K562 (cell line): Measurements from ENCODE around the gene POLR2H. TPM values are rescaled to one million over a fixed set of nuclear protein-coding genes. Genes with fewer than 3 reads are reported as not detected.

ENCODE experiments used
- FIP1L1 ChIP-seq: fragments of 200-400 bp; formaldehyde crosslinking; IDR thresholded peaks from 2 replicates; pipeline ENCODE4 v1.6.1; 2018; ENCODE audit warnings: mild to moderate bottlenecking, low read depth, low read length; ENCODE audit not compliant: poor library complexity, severe bottlenecking
- HMGN3 ChIP-seq: IDR thresholded peaks from 2 replicates; pipeline ENCODE4 v1.6.1; 2011; ENCODE audit warnings: borderline replicate concordance, low read depth, mild to moderate bottlenecking, mixed read lengths, low read length; ENCODE audit not compliant: insufficient read length; ENCODE audit errors: extremely low read depth
- RBM39 ChIP-seq: fragments of 200-400 bp; formaldehyde crosslinking; optimal IDR thresholded peaks from 2 replicates; pipeline ENCODE3; 2018; ENCODE audit warnings: low read depth, low read length
- SMAD3 ChIP-seq: fragments of 450-650 bp; formaldehyde crosslinking; conservative IDR thresholded peaks from 2 replicates; pipeline ENCODE4 v1.4.0; 2020; ENCODE audit warnings: mild to moderate bottlenecking
- SOX6 ChIP-seq: fragments of 450-650 bp; IDR thresholded peaks from 2 replicates; pipeline ENCODE4 v1.6.1; 2014; ENCODE audit warnings: mild to moderate bottlenecking
- SUPT5H ChIP-seq: fragments of 450-650 bp; IDR thresholded peaks from 2 replicates; pipeline ENCODE4 v1.6.1; 2016
- YY1 ChIP-seq, 3 experiments: IDR thresholded peaks; 2 replicates each; pipeline ENCODE4 v1.6.1; 2011; ENCODE audit warnings: low read length in 2 of 3, mild to moderate bottlenecking in 2 of 3, moderate library complexity in 2 of 3, borderline replicate concordance in 1 of 3, control low read depth in 1 of 3, low read depth in 1 of 3; ENCODE audit not compliant: insufficient read depth in 3 of 3, insufficient replicate concordance in 2 of 3, control insufficient read depth in 1 of 3, insufficient read length in 1 of 3; ENCODE audit errors: extremely low read depth in 1 of 3
- polyA plus RNA-seq, 8 experiments: library from polyadenylated mRNA; depleted of rRNA in 4 of 8; stranded (reverse) in 5 of 8; unstranded in 3 of 8; fragments of >200 nt; fragmentation: Nextera tagmentation in 2 of 8; fragmentation: Illumina TruSeq in 1 of 8; extraction: Ambion mirVana in 2 of 8; extraction: Trizol in 1 of 8; gene quantifications; 2 replicates each; pipeline versions ENCODE4 v1.2.1 to v1.2.3, GENCODE V29; 2011 to 2014; ENCODE audit warnings: inconsistent platforms in 1 of 8, missing spikeins in 1 of 8
- total RNA-seq, 7 experiments: library from RNA; depleted of rRNA in 6 of 7; stranded (reverse); fragments of >200 nt in 6 of 7; fragmentation: Illumina TruSeq in 2 of 7; extraction: Trizol in 2 of 7; gene quantifications; 2 replicates each; pipeline versions ENCODE4 v1.2.1 to v1.2.3, GENCODE V29; 2011 to 2021; ENCODE audit warnings: low replicate concordance in 1 of 7
- TF ChIP-seq, protein P1 (sequence below): sonication (generic); formaldehyde crosslinking; IDR thresholded peaks from 2 replicates; pipeline ENCODE4 v1.8.0; 2022; ENCODE audit warnings: mild to moderate bottlenecking, missing genetic modification reagents
- TF ChIP-seq, protein P2 (sequence below), 3 experiments: fragments of 200-800 bp in 1 of 3; sonication (Bioruptor generic) in 1 of 3; sonication (generic) in 1 of 3; formaldehyde crosslinking in 1 of 3; IDR thresholded peaks; 2 replicates each; pipeline versions ENCODE4 v1.6.1 to v1.8.0; 2016 to 2022; ENCODE audit warnings: mild to moderate bottlenecking in 2 of 3, missing compliant biosample characterization in 2 of 3, missing genetic modification characterization in 2 of 3, missing genetic modification reagents in 1 of 3
- TF ChIP-seq, protein P3 (sequence below): fragments of 200-800 bp; sonication (Bioruptor generic); IDR thresholded peaks from 2 replicates; pipeline ENCODE4 v1.6.1; 2017; ENCODE audit warnings: missing genetic modification characterization, missing compliant biosample characterization
- TF ChIP-seq, protein P4 (sequence below): fragments of 250-450 bp; sonication (Bioruptor Pico); IDR thresholded peaks from 2 replicates; pipeline ENCODE4 v1.4.0; 2020
- TF ChIP-seq, protein P5 (sequence below): sonication (generic); formaldehyde crosslinking; IDR thresholded peaks from 2 replicates; pipeline ENCODE4 v1.8.1; 2023; ENCODE audit warnings: mild to moderate bottlenecking, missing genetic modification reagents
- TF ChIP-seq, protein P6 (sequence below): sonication (generic); formaldehyde crosslinking; IDR thresholded peaks from 2 replicates; pipeline ENCODE4 v1.8.0; 2022; ENCODE audit warnings: missing genetic modification reagents, mild to moderate bottlenecking, moderate library complexity, borderline replicate concordance

The POLR2H gene
- total and polyA plus RNA-seq, 9 of the 15 experiments (the other 6 are each of a cell fraction or from before 2014, with no cell fraction given) = 128 to 512 (median 220) TPM

DNA sequence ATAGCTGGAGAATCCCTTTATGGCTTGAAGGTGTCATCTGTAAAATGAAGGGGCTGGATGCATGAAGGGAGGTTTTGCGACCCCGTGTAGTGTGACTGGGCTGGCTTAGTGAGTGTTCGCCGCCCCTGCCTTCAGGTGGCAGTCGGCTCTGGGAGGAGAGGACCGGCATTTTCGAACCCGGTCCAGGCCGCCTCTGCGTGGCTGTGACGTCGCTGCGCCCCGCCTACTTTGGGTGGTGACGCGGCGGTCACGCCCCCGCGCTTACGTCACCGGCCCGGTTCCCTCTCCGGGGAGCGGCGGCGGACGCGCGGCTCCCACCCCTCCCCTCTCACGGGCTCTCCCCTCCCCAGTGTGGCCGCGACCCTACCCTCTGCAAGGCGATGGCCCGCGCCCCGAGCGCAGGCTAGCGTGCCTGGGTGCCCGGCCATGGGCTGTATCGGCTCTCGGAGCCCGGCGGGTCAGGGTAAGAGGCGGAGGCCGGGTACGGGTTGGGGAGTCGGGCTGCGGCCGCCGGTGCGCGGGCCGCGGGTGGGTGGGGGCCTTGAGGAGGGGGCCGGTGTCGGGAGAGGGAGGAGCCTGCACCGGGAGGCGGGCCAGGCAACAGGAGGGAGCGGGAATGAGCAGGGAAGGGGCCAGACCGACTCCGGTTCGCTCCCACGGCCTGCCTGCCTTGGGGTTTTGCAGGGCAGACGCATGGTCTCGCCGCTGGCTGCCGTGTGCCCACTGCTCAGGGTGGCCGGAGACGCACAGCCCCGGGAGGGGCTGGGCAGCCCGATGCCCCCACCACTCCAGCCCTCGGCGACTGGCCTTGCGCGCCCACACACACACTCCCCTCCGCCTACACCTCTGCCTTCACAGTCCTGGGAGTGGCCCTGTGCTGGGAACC, 25.6 kb upstream of the POLR2H start (continued):
- TF ChIP-seq, protein P1, sequence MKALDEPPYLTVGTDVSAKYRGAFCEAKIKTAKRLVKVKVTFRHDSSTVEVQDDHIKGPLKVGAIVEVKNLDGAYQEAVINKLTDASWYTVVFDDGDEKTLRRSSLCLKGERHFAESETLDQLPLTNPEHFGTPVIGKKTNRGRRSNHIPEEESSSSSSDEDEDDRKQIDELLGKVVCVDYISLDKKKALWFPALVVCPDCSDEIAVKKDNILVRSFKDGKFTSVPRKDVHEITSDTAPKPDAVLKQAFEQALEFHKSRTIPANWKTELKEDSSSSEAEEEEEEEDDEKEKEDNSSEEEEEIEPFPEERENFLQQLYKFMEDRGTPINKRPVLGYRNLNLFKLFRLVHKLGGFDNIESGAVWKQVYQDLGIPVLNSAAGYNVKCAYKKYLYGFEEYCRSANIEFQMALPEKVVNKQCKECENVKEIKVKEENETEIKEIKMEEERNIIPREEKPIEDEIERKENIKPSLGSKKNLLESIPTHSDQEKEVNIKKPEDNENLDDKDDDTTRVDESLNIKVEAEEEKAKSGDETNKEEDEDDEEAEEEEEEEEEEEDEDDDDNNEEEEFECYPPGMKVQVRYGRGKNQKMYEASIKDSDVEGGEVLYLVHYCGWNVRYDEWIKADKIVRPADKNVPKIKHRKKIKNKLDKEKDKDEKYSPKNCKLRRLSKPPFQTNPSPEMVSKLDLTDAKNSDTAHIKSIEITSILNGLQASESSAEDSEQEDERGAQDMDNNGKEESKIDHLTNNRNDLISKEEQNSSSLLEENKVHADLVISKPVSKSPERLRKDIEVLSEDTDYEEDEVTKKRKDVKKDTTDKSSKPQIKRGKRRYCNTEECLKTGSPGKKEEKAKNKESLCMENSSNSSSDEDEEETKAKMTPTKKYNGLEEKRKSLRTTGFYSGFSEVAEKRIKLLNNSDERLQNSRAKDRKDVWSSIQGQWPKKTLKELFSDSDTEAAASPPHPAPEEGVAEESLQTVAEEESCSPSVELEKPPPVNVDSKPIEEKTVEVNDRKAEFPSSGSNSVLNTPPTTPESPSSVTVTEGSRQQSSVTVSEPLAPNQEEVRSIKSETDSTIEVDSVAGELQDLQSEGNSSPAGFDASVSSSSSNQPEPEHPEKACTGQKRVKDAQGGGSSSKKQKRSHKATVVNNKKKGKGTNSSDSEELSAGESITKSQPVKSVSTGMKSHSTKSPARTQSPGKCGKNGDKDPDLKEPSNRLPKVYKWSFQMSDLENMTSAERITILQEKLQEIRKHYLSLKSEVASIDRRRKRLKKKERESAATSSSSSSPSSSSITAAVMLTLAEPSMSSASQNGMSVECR (CRISPR knock-in tag) = peak; percentile 75
- no peak for TF ChIP-seq RBM39
- no peak for TF ChIP-seq SMAD3 (CRISPR knock-in tag)
- 0 out of 2 replicates have a peak, but pooled peaks have one; percentile 9 for TF ChIP-seq SOX6
- TF ChIP-seq FIP1L1 = peak; percentile 79
- TF ChIP-seq SUPT5H = peak; percentile 89
- TF ChIP-seq, protein P2, sequence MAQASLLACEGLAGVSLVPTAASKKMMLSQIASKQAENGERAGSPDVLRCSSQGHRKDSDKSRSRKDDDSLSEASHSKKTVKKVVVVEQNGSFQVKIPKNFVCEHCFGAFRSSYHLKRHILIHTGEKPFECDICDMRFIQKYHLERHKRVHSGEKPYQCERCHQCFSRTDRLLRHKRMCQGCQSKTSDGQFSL (CRISPR knock-in tag; IDR thresholded peaks at IDR 0.05) = 0 out of 2 replicates have a peak, but pooled peaks have one; percentile 9
- TF ChIP-seq, protein P2 (tag; IDR thresholded peaks at IDR 0.05) = no peak
- TF ChIP-seq, protein P3, sequence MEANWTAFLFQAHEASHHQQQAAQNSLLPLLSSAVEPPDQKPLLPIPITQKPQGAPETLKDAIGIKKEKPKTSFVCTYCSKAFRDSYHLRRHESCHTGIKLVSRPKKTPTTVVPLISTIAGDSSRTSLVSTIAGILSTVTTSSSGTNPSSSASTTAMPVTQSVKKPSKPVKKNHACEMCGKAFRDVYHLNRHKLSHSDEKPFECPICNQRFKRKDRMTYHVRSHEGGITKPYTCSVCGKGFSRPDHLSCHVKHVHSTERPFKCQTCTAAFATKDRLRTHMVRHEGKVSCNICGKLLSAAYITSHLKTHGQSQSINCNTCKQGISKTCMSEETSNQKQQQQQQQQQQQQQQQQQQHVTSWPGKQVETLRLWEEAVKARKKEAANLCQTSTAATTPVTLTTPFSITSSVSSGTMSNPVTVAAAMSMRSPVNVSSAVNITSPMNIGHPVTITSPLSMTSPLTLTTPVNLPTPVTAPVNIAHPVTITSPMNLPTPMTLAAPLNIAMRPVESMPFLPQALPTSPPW = peak; percentile 83
- TF ChIP-seq, protein P4, sequence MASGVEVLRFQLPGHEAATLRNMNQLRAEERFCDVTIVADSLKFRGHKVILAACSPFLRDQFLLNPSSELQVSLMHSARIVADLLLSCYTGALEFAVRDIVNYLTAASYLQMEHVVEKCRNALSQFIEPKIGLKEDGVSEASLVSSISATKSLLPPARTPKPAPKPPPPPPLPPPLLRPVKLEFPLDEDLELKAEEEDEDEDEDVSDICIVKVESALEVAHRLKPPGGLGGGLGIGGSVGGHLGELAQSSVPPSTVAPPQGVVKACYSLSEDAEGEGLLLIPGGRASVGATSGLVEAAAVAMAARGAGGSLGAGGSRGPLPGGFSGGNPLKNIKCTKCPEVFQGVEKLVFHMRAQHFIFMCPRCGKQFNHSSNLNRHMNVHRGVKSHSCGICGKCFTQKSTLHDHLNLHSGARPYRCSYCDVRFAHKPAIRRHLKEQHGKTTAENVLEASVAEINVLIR (CRISPR knock-in tag) = peak; percentile 90
- peak; percentile 46 for TF ChIP-seq HMGN3
- TF ChIP-seq, protein P5, sequence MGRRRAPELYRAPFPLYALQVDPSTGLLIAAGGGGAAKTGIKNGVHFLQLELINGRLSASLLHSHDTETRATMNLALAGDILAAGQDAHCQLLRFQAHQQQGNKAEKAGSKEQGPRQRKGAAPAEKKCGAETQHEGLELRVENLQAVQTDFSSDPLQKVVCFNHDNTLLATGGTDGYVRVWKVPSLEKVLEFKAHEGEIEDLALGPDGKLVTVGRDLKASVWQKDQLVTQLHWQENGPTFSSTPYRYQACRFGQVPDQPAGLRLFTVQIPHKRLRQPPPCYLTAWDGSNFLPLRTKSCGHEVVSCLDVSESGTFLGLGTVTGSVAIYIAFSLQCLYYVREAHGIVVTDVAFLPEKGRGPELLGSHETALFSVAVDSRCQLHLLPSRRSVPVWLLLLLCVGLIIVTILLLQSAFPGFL (CRISPR knock-in tag) = no peak
- peak in 1 of 3 experiments; percentile 47 for TF ChIP-seq YY1 (IDR thresholded peaks at IDR 0.05; ENCODE audit: borderline replicate concordance in 1 of 3, control insufficient read depth in 1 of 3, extremely low read depth in 1 of 3, insufficient read depth in 3 of 3, insufficient read length in 1 of 3, insufficient replicate concordance in 2 of 3, low read depth in 1 of 3, low read length in 2 of 3)
- TF ChIP-seq, protein P6, sequence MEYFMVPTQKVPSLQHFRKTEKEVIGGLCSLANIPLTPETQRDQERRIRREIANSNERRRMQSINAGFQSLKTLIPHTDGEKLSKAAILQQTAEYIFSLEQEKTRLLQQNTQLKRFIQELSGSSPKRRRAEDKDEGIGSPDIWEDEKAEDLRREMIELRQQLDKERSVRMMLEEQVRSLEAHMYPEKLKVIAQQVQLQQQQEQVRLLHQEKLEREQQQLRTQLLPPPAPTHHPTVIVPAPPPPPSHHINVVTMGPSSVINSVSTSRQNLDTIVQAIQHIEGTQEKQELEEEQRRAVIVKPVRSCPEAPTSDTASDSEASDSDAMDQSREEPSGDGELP (CRISPR knock-in tag) = peak; percentile 59
